ENCODE results near the gene SRGN.

SRGN gene

GRCh38 chr10:69078311-69078710 is 9.6 kb upstream of the SRGN start:
- Histone ChIP-seq H3K9ac (ENCODE audit: low read depth, low read length) (no peak overlapping the region), H3K4me3 (ENCODE audit: low read depth, low read length) (no peak overlapping the region), H3K27me3 (ENCODE audit: control insufficient read depth, insufficient read depth, low read length) (no peaks in the 10 kb centered on the region), H3K4me1 (ENCODE audit: control insufficient read depth, insufficient read depth, low read length) (no peaks in the 10 kb centered on the region), H3K36me3 (ENCODE audit: control insufficient read depth, insufficient read depth, low read length) (no peaks in the 10 kb centered on the region), H3K9me3 (ENCODE audit: control insufficient read depth, insufficient read depth, low read length) (no peaks in the 10 kb centered on the region)

DNA sequence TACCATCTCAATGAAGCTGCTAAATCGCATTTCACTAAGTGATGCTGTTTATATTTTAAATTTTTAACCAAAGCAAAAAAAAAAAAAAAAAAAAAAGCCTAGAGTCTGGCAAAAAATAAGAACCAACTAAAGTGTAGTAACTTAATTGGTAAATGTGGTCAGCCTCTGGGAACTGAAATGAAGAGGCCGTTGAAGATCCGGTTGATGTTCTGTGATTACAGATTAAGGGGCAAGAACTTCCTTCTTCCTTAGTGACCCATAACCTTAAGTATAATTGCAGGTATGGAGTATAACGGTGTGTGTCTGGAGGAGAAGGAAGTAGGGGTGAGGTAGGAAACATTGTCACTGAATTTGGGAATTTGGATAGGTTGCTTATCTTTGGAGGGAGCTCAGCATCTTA is 7.7 kb upstream of the SRGN start:
- Histone ChIP-seq H3K4me3 (ENCODE audit: low read depth, low read length) (no peak overlapping the region), H3K9me3 (ENCODE audit: control insufficient read depth, insufficient read depth, low read length) (no peaks in the 10 kb centered on the region), H3K36me3 (ENCODE audit: control insufficient read depth, insufficient read depth, low read length) (no peaks in the 10 kb centered on the region), H3K27me3 (ENCODE audit: control insufficient read depth, insufficient read depth, low read length) (no peaks in the 10 kb centered on the region), H3K4me1 (ENCODE audit: control insufficient read depth, insufficient read depth, low read length) (no peaks in the 10 kb centered on the region), H3K9ac (ENCODE audit: low read depth, low read length) (no peak overlapping the region)

DNA sequence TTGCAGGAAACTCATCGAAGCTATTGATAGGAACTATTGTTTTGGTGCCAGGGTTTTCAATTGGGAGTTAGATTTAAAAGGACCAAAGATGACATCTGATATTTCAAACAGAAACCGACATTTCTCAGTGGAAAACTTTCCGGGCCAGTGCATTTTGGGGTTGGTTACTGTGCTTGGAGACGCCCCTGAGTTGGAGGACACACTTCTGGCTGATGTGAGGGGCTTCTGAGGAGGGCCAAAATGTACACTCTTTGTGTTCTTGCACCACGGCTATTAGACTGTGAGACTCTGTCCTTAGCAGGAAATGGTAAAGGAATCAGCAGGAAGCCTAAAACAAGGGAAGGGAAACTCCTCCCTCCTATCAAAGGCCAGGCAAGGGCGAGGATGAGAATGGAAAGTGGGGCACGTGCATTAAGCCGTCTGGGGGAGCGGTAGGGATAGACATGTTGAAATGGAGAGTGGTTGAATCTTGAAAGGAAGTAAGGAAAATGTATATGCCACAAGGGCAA is 1.8 kb upstream of the SRGN start:
- Histone ChIP-seq H3K9me3 (ENCODE audit: control insufficient read depth, insufficient read depth, low read length) (no peaks in the 10 kb centered on the region), H3K9ac (ENCODE audit: low read depth, low read length) (no peak overlapping the region), H3K4me3 (ENCODE audit: low read depth, low read length) (no peak overlapping the region), H3K36me3 (ENCODE audit: control insufficient read depth, insufficient read depth, low read length) (no peaks in the 10 kb centered on the region), H3K4me1 (ENCODE audit: control insufficient read depth, insufficient read depth, low read length) (no peaks in the 10 kb centered on the region), H3K27me3 (ENCODE audit: control insufficient read depth, insufficient read depth, low read length) (no peaks in the 10 kb centered on the region)

GRCh38 chr10:69088471-69088769 is 517 bp downstream of the SRGN start:
- no peak overlapping the region for H3K4me3 ChIP-seq (ENCODE audit: low read depth, low read length)
- no peaks in the 10 kb centered on the region for H3K4me1 ChIP-seq (ENCODE audit: control insufficient read depth, insufficient read depth, low read length)
- H3K9me3 ChIP-seq (ENCODE audit: control insufficient read depth, insufficient read depth, low read length), result no peaks in the 10 kb centered on the region
- H3K9ac ChIP-seq (ENCODE audit: low read depth, low read length), result no peak overlapping the region
- H3K27me3 ChIP-seq (ENCODE audit: control insufficient read depth, insufficient read depth, low read length), result no peaks in the 10 kb centered on the region
- no peaks in the 10 kb centered on the region for H3K36me3 ChIP-seq (ENCODE audit: control insufficient read depth, insufficient read depth, low read length)

DNA sequence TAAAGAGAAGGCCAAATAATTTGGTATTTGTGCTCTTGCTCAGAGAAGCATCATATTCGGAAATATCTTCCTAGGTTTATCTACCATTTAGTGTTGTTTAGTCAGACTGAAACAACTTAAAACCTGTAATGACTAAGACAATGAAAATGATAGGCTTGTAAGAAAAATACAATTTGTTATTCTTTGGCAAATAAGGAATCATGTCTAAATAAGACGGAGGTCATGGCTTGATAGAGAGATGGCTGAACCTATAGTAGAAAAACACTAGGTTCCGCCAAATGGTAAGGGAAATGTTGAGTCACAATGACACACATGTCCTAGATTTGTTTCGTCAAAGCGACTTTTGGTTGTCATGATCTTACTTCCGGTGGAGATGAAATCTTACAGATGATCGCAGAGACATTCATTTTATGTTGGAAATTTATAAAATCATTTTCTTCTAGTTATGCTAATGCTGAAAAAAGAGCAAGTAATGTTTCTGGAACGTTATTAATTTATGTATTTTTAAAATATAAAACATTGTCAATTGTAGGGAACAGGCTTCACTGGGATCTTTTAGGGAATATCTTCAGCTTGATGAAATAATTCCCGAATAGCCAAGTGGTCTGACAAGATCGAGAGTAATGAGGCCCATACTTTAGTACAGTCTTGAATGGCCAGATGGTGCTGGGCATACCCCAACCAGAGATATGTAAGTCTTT is 1.0 kb downstream of the SRGN start:
- no peaks in the 10 kb centered on the region for H3K36me3 ChIP-seq (ENCODE audit: control insufficient read depth, insufficient read depth, low read length)
- H3K4me1 ChIP-seq (ENCODE audit: control insufficient read depth, insufficient read depth, low read length), result no peaks in the 10 kb centered on the region
- no peak overlapping the region for H3K9ac ChIP-seq (ENCODE audit: low read depth, low read length)
- no peaks in the 10 kb centered on the region for H3K27me3 ChIP-seq (ENCODE audit: control insufficient read depth, insufficient read depth, low read length)
- no peaks in the 10 kb centered on the region for H3K9me3 ChIP-seq (ENCODE audit: control insufficient read depth, insufficient read depth, low read length)
- H3K4me3 ChIP-seq (ENCODE audit: low read depth, low read length), result no peak overlapping the region

DNA sequence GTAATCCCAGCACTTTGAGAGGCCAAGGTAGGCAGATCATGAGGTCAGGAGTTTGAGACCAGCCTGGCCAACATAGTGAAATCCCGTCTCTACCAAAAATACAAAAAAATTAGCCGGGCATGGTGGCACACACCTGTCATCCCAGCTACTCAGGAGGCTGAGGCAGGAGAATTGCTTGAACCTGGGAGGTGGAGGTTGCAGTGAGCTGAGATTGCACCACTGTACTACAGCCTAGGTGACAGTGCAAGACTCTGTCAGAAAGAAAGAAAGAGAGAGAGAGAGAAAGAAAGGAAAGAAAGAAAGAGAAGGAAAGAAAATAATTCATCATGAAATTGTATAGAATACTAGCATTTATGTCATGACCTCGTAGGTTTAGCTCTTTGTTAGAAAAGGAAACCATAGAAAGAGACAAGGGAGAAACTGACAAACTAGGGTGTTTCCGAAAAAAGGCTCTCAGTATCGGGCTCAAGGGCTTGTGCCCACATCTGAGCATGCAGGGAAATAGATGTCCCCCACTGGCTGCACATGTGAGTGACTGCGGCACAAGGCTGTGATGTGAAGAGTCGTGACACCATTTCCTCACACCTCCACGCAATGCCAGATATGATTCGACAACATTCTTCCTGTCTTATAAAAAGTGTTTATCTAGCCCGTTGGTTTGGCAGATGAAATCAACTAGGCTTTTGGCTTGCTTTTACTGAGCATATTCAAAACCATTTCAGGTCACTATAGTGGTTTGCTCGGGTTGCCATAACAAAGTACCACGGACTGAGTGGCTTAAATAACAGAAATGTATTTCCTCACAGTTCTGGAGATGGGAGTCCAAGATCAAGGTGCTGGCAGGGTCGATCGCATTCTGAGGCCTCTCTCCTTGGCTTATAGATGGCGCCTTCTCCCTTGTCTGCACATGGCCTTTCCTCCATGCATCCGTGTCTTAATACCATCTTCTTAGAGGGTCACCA is 2.0 kb downstream of the SRGN start:
- H3K9ac ChIP-seq (ENCODE audit: low read depth, low read length), result no peak overlapping the region
- no peak overlapping the region for H3K4me3 ChIP-seq (ENCODE audit: low read depth, low read length)
- H3K9me3 ChIP-seq (ENCODE audit: control insufficient read depth, insufficient read depth, low read length), result no peaks in the 10 kb centered on the region
- no peaks in the 10 kb centered on the region for H3K27me3 ChIP-seq (ENCODE audit: control insufficient read depth, insufficient read depth, low read length)
- no peaks in the 10 kb centered on the region for H3K36me3 ChIP-seq (ENCODE audit: control insufficient read depth, insufficient read depth, low read length)
- no peaks in the 10 kb centered on the region for H3K4me1 ChIP-seq (ENCODE audit: control insufficient read depth, insufficient read depth, low read length)

GRCh38 chr10:69090685-69091084 is 2.8 kb downstream of the SRGN start:
- Histone ChIP-seq H3K36me3 (ENCODE audit: control insufficient read depth, insufficient read depth, low read length) (no peaks in the 10 kb centered on the region), H3K27me3 (ENCODE audit: control insufficient read depth, insufficient read depth, low read length) (no peaks in the 10 kb centered on the region), H3K9me3 (ENCODE audit: control insufficient read depth, insufficient read depth, low read length) (no peaks in the 10 kb centered on the region), H3K4me1 (ENCODE audit: control insufficient read depth, insufficient read depth, low read length) (no peaks in the 10 kb centered on the region), H3K9ac (ENCODE audit: low read depth, low read length) (no peak overlapping the region), H3K4me3 (ENCODE audit: low read depth, low read length) (no peak overlapping the region)

DNA sequence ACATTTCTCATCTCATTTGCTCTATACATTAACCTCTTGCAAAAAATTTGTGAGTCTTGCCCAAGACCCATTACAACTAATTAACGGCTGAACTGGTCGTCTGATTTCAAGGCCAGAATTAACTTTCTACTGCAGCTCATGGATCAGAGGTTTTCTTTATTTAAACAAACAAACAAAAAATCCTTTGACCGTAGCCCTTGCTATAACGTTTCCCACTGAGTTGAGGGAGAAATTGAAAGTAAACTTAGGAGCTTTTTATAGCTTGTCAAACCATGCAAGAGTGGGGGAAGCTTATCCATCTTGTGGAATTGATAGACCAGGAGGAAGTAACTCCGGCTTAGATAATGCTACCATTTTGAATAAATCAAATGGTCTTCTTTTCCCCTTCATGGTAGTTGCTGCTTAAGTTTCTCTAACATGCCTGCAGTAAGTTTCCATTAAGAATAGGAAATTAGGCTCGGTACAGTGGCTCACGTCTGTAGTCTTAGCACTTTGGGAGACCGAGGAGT is 3.3 kb downstream of the SRGN start:
- Histone ChIP-seq H3K9ac (ENCODE audit: low read depth, low read length) (no peak overlapping the region), H3K27me3 (ENCODE audit: control insufficient read depth, insufficient read depth, low read length) (no peaks in the 10 kb centered on the region), H3K4me1 (ENCODE audit: control insufficient read depth, insufficient read depth, low read length) (no peaks in the 10 kb centered on the region), H3K36me3 (ENCODE audit: control insufficient read depth, insufficient read depth, low read length) (no peaks in the 10 kb centered on the region), H3K9me3 (ENCODE audit: control insufficient read depth, insufficient read depth, low read length) (no peaks in the 10 kb centered on the region), H3K4me3 (ENCODE audit: low read depth, low read length) (no peak overlapping the region)

DNA sequence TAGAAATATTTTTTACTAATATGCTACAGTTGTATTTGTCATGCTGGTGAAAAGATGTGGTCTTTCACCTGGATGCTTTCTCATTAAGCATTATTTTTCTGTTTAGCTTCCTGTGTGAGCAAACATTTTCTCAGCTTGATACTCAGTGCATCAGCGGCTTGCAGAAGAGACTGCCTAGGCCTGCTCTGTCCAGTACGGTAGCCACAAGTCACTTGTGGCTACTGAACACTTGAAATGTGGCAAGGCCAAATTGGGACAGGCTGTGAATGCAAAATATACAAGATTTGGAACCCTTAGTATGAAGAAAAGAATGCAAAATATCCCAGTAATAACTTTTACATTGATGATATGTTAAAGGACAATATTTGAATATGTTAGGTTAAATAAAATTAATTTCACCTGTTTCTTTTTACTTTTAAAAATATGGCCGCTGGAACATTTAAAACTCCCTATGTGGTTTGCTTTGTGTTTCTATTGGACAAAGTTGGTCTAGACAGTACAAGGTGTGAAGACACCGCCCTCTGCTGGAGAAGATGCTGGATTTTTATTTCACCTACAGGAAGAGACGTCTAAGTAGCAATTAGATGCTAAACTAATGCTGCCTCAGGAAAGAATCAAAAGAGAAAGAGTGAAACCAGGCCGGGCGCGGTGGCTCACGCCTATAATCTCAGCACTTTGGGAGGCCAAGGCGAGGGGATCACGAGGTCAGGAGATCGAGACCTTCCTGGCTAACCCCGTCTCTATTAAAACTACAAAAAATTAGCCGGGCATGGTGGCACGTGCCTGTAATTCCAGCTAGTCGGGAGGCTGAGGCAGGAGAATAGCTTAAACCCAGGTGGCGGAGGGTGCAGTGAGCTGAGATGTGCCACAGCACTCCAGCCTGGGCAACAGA is 5.3 kb downstream of the SRGN start:
- H3K4me1 ChIP-seq (ENCODE audit: control insufficient read depth, insufficient read depth, low read length), result no peaks in the 10 kb centered on the region
- H3K36me3 ChIP-seq (ENCODE audit: control insufficient read depth, insufficient read depth, low read length), result no peaks in the 10 kb centered on the region
- H3K27me3 ChIP-seq (ENCODE audit: control insufficient read depth, insufficient read depth, low read length), result no peaks in the 10 kb centered on the region
- no peaks in the 10 kb centered on the region for H3K9me3 ChIP-seq (ENCODE audit: control insufficient read depth, insufficient read depth, low read length)
- H3K4me3 ChIP-seq (ENCODE audit: low read depth, low read length), result no peak overlapping the region
- H3K9ac ChIP-seq (ENCODE audit: low read depth, low read length), result no peak overlapping the region

GRCh38 chr10:69093933-69094332 is 6.0 kb downstream of the SRGN start:
- no peaks in the 10 kb centered on the region for H3K27me3 ChIP-seq (ENCODE audit: control insufficient read depth, insufficient read depth, low read length)
- H3K4me1 ChIP-seq (ENCODE audit: control insufficient read depth, insufficient read depth, low read length), result no peaks in the 10 kb centered on the region
- H3K9me3 ChIP-seq (ENCODE audit: control insufficient read depth, insufficient read depth, low read length), result no peaks in the 10 kb centered on the region
- no peak overlapping the region for H3K9ac ChIP-seq (ENCODE audit: low read depth, low read length)
- no peaks in the 10 kb centered on the region for H3K36me3 ChIP-seq (ENCODE audit: control insufficient read depth, insufficient read depth, low read length)
- H3K4me3 ChIP-seq (ENCODE audit: low read depth, low read length), result no peak overlapping the region

DNA sequence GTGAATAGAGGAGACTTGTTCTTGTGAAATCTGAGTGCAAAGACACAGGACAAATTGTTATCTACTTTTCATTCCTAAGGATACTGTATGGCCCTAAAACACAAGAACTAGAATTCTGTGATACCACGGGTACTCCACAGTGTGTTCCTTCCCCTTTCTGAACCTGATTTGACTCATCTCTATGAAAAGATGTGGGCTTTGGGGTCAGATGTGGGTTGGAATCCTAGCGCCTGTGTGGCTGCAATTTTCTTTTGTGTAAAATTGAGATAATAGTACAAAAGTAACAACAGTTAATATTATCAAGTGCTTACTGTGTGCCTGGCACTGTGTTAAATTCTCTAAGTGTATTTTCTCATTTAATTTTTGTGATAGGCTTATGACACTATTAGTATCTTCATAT is 8.1 kb downstream of the SRGN start:
- Histone ChIP-seq H3K9ac (ENCODE audit: low read depth, low read length) (no peak overlapping the region), H3K4me1 (ENCODE audit: control insufficient read depth, insufficient read depth, low read length) (peaks cover 5% of the 10 kb centered on the region), H3K4me3 (ENCODE audit: low read depth, low read length) (no peak overlapping the region), H3K36me3 (ENCODE audit: control insufficient read depth, insufficient read depth, low read length) (no peaks in the 10 kb centered on the region), H3K9me3 (ENCODE audit: control insufficient read depth, insufficient read depth, low read length) (no peaks in the 10 kb centered on the region), H3K27me3 (ENCODE audit: control insufficient read depth, insufficient read depth, low read length) (no peaks in the 10 kb centered on the region)
